Central memory CD4-positive, alpha-beta T cell (primary cell): ENCODE results near the gene ZNF750.
"Not testable (repeated sequence)": the region's sequence is repeated elsewhere in the genome, so short reads cannot be mapped to it uniquely, and the experiment has no call there.

Source experiments
- DNase-seq: peaks from one replicate; pipeline ENCODE4 v3.0.0; 2022

The ZNF750 gene

GRCh38 chr17:82790391-82790790 is 49.4 kb downstream of the ZNF750 start:
- DNase-seq, result no peak

DNA sequence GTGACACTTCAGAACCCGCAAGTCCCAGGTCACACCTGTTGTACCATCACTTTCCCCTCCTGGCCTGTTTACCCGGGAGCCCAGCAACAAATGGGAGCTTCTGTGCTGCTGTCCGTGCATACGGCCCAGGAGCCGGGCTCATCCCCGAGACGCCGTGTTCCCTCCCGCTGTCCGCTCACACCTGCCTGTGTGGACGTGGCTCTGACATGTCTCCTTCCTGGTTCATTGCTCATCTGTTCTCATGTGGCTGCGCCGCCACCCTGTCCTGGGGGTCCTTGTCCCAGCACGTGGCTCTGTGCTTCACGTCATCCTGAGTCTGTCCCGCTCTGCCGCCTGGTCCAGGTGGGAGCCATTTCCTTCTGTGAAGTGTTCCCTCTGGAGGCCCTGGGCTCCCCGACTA is 50.0 kb downstream of the ZNF750 start:
- no peak for DNase-seq

- DNase-seq, result no peak
These were observed 50.7 kb downstream of the ZNF750 start for GRCh38 chr17:82789051-82789592.

- DNase-seq, result no peak
These were observed 51.4 kb downstream of the ZNF750 start for GRCh38 chr17:82788206-82789001.

- no peak for DNase-seq
These were observed 52.6 kb downstream of the ZNF750 start for GRCh38 chr17:82787081-82787848.

GRCh38 chr17:82786427-82786826 is 53.4 kb downstream of the ZNF750 start:
- no peak for DNase-seq

GRCh38 chr17:82785581-82785980 is 54.2 kb downstream of the ZNF750 start:
- not testable (repeated sequence) for DNase-seq

DNA sequence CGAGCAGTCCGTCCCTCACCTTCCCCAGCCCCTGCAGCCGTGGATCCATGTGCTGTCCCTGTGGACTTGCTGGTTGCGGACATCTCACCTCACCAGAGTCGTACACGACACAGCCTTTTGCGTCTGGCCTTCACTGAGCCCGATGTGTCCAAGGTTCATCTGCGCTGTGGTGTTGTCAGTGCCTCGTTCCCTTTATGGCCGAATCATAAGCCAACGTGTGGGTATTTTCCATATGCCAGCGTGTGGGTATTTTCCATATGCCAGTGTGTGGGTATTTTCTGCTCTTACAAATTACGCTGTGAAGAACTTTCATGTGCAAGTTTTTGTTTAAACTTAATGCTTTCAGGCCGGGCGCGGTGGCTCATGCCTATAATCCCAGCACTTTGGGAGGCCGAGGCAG is 56.3 kb downstream of the ZNF750 start:
- DNase-seq, result no peak

GRCh38 chr17:82782657-82783207 is 57.1 kb downstream of the ZNF750 start:
- DNase-seq, result no peak

DNA sequence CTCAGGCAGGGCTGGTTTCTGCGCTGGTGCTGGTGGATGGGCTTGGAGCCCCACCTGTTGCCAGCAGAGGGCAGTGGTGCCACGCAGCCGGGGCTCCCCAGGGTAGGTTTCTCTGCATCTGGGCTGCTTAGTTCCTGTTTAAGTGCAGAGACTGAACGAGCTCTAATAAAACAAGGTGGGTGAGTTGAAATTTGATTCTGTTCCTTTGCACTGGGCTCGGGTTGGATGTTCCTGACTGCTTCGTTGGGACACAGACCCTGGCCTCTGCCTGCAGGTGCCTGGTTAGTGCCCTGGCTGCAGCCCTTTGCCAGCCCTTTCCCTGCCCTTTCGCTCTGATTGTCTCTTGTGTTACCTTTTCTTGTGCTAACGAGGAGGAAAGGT is 57.9 kb downstream of the ZNF750 start:
- DNase-seq, result peak; percentile 78

- no peak for DNase-seq
These were observed 58.6 kb downstream of the ZNF750 start for GRCh38 chr17:82780971-82781893.

DNA sequence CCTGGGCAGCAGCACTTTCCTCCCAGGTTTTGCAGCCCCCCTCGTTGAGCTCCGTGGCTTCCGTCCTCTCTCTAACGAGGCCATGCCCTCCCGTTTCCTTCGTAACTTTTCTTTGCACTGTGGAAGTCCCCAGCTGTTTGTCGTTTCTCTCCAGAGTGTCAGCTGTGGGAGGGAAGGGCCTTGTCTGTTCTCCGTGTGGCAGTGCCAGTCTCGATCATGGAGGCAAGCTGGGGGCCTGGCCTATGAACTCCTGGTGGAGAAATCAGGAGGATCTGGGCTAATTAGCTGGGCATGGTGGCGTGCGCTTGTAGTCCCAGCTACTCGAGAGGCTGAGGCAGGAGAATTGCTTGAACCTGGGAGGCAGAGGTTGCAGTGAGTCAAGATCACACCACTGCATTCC is 59.6 kb downstream of the ZNF750 start:
- DNase-seq, result no peak

- no peak for DNase-seq
These were observed 60.3 kb downstream of the ZNF750 start for GRCh38 chr17:82779541-82779940.
